WTC11 (cell line): ENCODE measurements around the gene LRIT3. TPM values are rescaled to one million over a fixed set of nuclear protein-coding genes. Genes with fewer than 3 reads are reported as not detected.

Experiments used
- ATAC-seq: fragments of 200-7000 bp; cut with Tn5 transposase; 2 replicates; pipeline ENCODE4 v1.10.0; 2021; ENCODE audit warnings: mild to moderate bottlenecking, moderate library complexity
- CTCF ChIA-PET: fragments of 300-600 bp; sonication (Branson Sonifier 250); formaldehyde crosslinking; loops from one replicate; lab custom pipeline; 2021; ENCODE audit warnings: antibody characterized with exemption; lab: Charles Lee
- POLR2A ChIA-PET: fragments of 350-600 bp; sonication (Branson Sonifier 250); formaldehyde crosslinking; loops from one replicate; lab custom pipeline; 2021; ENCODE audit warnings: antibody characterized with exemption; lab: Charles Lee
- DNase-seq: peaks from one replicate; pipeline ENCODE4 v3.0.0; 2021; ENCODE audit warnings: low spot score
- H3K27ac Mint-ChIP-seq: 2 replicates; pipeline ENCODE4 v1.8.0; 2021; ENCODE audit warnings: mixed read lengths
- H3K27me3 Mint-ChIP-seq: 2 replicates; pipeline ENCODE4 v1.8.0; 2021; ENCODE audit warnings: low read depth, mild to moderate bottlenecking, moderate library complexity, mixed read lengths
- H3K36me3 Mint-ChIP-seq: 2 replicates; pipeline ENCODE4 v1.8.0; 2021; ENCODE audit warnings: mixed read lengths
- H3K4me1 Mint-ChIP-seq: 2 replicates; pipeline ENCODE4 v1.8.0; 2022; ENCODE audit warnings: mixed read lengths
- H3K4me3 Mint-ChIP-seq: 2 replicates; pipeline ENCODE4 v1.8.0; 2021; ENCODE audit warnings: mild to moderate bottlenecking, moderate library complexity, mixed read lengths
- H3K9me3 Mint-ChIP-seq: 2 replicates; pipeline ENCODE4 v1.8.0; 2021; ENCODE audit warnings: mixed read lengths
- AFF4 ChIP-seq: sonication (generic); formaldehyde crosslinking; IDR thresholded peaks from 2 replicates; pipeline ENCODE4 v1.8.1; 2023; ENCODE audit warnings: mild to moderate bottlenecking, missing genetic modification reagents, borderline replicate concordance
- FOXP4 ChIP-seq: sonication (generic); formaldehyde crosslinking; IDR thresholded peaks from 2 replicates; pipeline ENCODE4 v1.8.0; 2022; ENCODE audit warnings: mild to moderate bottlenecking, missing genetic modification reagents
- GRHL2 ChIP-seq: fragments of 250-450 bp; sonication (Bioruptor Pico); IDR thresholded peaks from 2 replicates; pipeline ENCODE4 v1.8.0; 2022; ENCODE audit warnings: mild to moderate bottlenecking, moderate library complexity; ENCODE audit not compliant: insufficient replicate concordance, severe bottlenecking
- GTF2I ChIP-seq: fragments of 250-450 bp; sonication (Bioruptor Pico); conservative IDR thresholded peaks from 2 replicates; pipeline ENCODE4 v1.4.0; 2021; ENCODE audit warnings: mild to moderate bottlenecking
- NFE2L1 ChIP-seq: sonication (generic); formaldehyde crosslinking; IDR thresholded peaks from 2 replicates; pipeline ENCODE4 v1.8.1; 2023; ENCODE audit warnings: missing genetic modification reagents
- NR2C2 ChIP-seq: sonication (generic); formaldehyde crosslinking; IDR thresholded peaks from 2 replicates; pipeline ENCODE4 v1.8.0; 2022; ENCODE audit warnings: mild to moderate bottlenecking, missing genetic modification reagents
- RELA ChIP-seq: sonication (generic); formaldehyde crosslinking; IDR thresholded peaks from 2 replicates; pipeline ENCODE4 v1.8.1; 2022; ENCODE audit warnings: missing genetic modification reagents, mild to moderate bottlenecking, borderline replicate concordance
- SP1 ChIP-seq: sonication (generic); formaldehyde crosslinking; conservative IDR thresholded peaks from 2 replicates; pipeline ENCODE4 v1.8.1; 2022; ENCODE audit warnings: missing genetic modification reagents
- TP53 ChIP-seq: sonication (generic); formaldehyde crosslinking; IDR thresholded peaks from 2 replicates; pipeline ENCODE4 v1.8.1; 2023; ENCODE audit warnings: mild to moderate bottlenecking, missing genetic modification reagents
- ZMAT4 ChIP-seq: fragments of 250-450 bp; sonication (Bioruptor Pico); IDR thresholded peaks from 2 replicates; pipeline ENCODE4 v1.9.0; 2021; ENCODE audit warnings: mild to moderate bottlenecking
- ZNF232 ChIP-seq: sonication (generic); formaldehyde crosslinking; IDR thresholded peaks from 2 replicates; pipeline ENCODE4 v1.8.0; 2022; ENCODE audit warnings: mild to moderate bottlenecking, missing genetic modification reagents
- ZNF396 ChIP-seq: fragments of 250-450 bp; sonication (Bioruptor Pico); IDR thresholded peaks from 2 replicates; pipeline ENCODE4 v1.8.0; 2021; ENCODE audit warnings: mild to moderate bottlenecking, moderate library complexity, borderline replicate concordance
- ZNF416 ChIP-seq: fragments of 250-450 bp; sonication (Bioruptor Pico); IDR thresholded peaks from 2 replicates; pipeline ENCODE4 v1.9.0; 2021; ENCODE audit warnings: mild to moderate bottlenecking, inconsistent platforms
- ZNF423 ChIP-seq: fragments of 250-450 bp; sonication (Bioruptor Pico); IDR thresholded peaks from 2 replicates; pipeline ENCODE4 v2.1.2; 2022; ENCODE audit warnings: mild to moderate bottlenecking, moderate library complexity
- ZNF425 ChIP-seq: fragments of 250-450 bp; sonication (Bioruptor Pico); conservative IDR thresholded peaks from 2 replicates; pipeline ENCODE4 v1.9.0; 2021; ENCODE audit warnings: mild to moderate bottlenecking
- ZNF512 ChIP-seq: sonication (generic); formaldehyde crosslinking; IDR thresholded peaks from 2 replicates; pipeline ENCODE4 v1.8.1; 2022; ENCODE audit warnings: missing genetic modification reagents, borderline replicate concordance
- total RNA-seq: library from RNA; stranded (reverse); gene quantifications from 3 replicates; pipeline ENCODE4 v1.2.3, GENCODE V29; 2021
- TF ChIP-seq, protein P1 (sequence below): fragments of 250-450 bp; sonication (Bioruptor Pico); IDR thresholded peaks from 2 replicates; pipeline ENCODE4 v2.1.2; 2022; ENCODE audit warnings: mild to moderate bottlenecking, moderate library complexity
- TF ChIP-seq, protein P2 (sequence below): sonication (generic); formaldehyde crosslinking; IDR thresholded peaks from 2 replicates; pipeline ENCODE4 v1.8.1; 2023; ENCODE audit warnings: mild to moderate bottlenecking, missing genetic modification reagents, moderate library complexity
- TF ChIP-seq, protein P3 (sequence below): sonication (generic); formaldehyde crosslinking; conservative IDR thresholded peaks from 2 replicates; pipeline ENCODE4 v1.8.1; 2022; ENCODE audit warnings: mild to moderate bottlenecking, missing genetic modification reagents

LRIT3 gene
- total RNA-seq, 1 experiment from 2014 or later = 0.11 TPM

- Mint-ChIP-seq H3K4me3 (no peak overlapping the region), H3K27me3 (no peaks in the 10 kb centered on the region), H3K4me1 (no peaks in the 10 kb centered on the region), H3K27ac (no peak overlapping the region), H3K9me3 (peaks cover 6% of the 10 kb centered on the region), H3K36me3 (no peaks in the 10 kb centered on the region)
- no peak for DNase-seq
- CTCF ChIA-PET = no interaction called here
- POLR2A ChIA-PET = interaction anchor here (0.6 kb wide), 1 partner anchor 275 kb away, joined by 3 read pairs; no protein-coding TSS in a partner anchor
- no peak for ATAC-seq
- TF ChIP-seq RELA (CRISPR knock-in tag) (no peak), ZNF416 (CRISPR knock-in tag) (no peak), ZNF423 (CRISPR knock-in tag) (no peak), TP53 (CRISPR knock-in tag) (no peak), ZNF396 (CRISPR knock-in tag) (no peak)
- TF ChIP-seq, all 79 proteins: peak for 0
These were observed 22.2 kb downstream of the LRIT3 start for GRCh38 chr4:109870061-109870460.

DNA sequence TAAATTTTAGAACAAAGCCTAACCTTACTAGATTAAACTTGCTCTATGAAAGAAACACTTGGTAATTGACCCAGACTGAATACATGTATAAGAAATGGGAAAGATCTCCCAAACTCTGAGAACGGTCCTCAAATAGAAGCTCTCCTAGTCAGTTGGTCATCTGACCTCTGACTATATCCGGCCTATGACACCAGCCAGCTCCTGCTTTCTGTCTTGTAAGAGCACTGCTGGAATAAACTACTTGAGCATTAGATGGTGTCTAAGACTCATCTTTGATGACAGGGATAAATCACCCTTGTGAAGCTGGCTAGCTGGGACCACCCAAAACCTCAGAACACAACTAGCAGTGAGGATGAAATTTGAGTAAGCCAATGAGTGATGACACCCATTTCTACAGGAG lies 24.2 kb downstream of the LRIT3 start:
- Mint-ChIP-seq H3K4me1 (no peaks in the 10 kb centered on the region), H3K27me3 (no peaks in the 10 kb centered on the region), H3K9me3 (peaks cover 13% of the 10 kb centered on the region), H3K4me3 (no peak overlapping the region)
- no peak for ATAC-seq
- CTCF ChIA-PET = no interaction called here
- POLR2A ChIA-PET = no interaction called here
- TF ChIP-seq, protein P1, sequence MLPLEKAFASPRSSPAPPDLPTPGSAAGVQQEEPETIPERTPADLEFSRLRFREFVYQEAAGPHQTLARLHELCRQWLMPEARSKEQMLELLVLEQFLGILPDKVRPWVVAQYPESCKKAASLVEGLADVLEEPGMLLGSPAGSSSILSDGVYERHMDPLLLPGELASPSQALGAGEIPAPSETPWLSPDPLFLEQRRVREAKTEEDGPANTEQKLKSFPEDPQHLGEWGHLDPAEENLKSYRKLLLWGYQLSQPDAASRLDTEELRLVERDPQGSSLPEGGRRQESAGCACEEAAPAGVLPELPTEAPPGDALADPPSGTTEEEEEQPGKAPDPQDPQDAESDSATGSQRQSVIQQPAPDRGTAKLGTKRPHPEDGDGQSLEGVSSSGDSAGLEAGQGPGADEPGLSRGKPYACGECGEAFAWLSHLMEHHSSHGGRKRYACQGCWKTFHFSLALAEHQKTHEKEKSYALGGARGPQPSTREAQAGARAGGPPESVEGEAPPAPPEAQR (CRISPR knock-in tag) = no peak
- TF ChIP-seq GRHL2 (CRISPR knock-in tag) = no peak
- TF ChIP-seq NFE2L1 (CRISPR knock-in tag) = no peak
- TF ChIP-seq, protein P2, sequence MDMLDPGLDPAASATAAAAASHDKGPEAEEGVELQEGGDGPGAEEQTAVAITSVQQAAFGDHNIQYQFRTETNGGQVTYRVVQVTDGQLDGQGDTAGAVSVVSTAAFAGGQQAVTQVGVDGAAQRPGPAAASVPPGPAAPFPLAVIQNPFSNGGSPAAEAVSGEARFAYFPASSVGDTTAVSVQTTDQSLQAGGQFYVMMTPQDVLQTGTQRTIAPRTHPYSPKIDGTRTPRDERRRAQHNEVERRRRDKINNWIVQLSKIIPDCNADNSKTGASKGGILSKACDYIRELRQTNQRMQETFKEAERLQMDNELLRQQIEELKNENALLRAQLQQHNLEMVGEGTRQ (CRISPR knock-in tag) = no peak
- no peak for TF ChIP-seq ZNF396 (CRISPR knock-in tag)
- no peak for TF ChIP-seq ZMAT4 (CRISPR knock-in tag)
- no peak for TF ChIP-seq ZNF425 (CRISPR knock-in tag)
- TF ChIP-seq SP1 (CRISPR knock-in tag) = no peak
- no peak for TF ChIP-seq AFF4
- TF ChIP-seq NR2C2 = no peak
- no peak for TF ChIP-seq ZNF232
- no peak for TF ChIP-seq FOXP4
- TF ChIP-seq ZNF512 = no peak
- no peak for TF ChIP-seq GTF2I (CRISPR knock-in tag)
- TF ChIP-seq, protein P3, sequence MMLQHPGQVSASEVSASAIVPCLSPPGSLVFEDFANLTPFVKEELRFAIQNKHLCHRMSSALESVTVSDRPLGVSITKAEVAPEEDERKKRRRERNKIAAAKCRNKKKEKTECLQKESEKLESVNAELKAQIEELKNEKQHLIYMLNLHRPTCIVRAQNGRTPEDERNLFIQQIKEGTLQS (CRISPR knock-in tag) = no peak
- TF ChIP-seq, all 79 proteins: peak for 0
- DNase-seq = no peak
- H3K36me3 Mint-ChIP-seq = no peaks in the 10 kb centered on the region; the same call in 1 of the 2 replicates
- no peak overlapping the region for H3K27ac Mint-ChIP-seq
